Stimulated activated CD8-positive, alpha-beta memory T cell treated with anti-CD3 and anti-CD28 coated beads, Interleukin-7, amount 100 ng/mL, for 4 hours (primary cell): ENCODE data around the gene PARP12.

Experiments
- DNase-seq, 2 donors: peaks; one replicate each; pipeline ENCODE4 v3.0.0-alpha.2; 2020; ENCODE audit warnings: low read depth in 2 of 2

The PARP12 gene

DNA sequence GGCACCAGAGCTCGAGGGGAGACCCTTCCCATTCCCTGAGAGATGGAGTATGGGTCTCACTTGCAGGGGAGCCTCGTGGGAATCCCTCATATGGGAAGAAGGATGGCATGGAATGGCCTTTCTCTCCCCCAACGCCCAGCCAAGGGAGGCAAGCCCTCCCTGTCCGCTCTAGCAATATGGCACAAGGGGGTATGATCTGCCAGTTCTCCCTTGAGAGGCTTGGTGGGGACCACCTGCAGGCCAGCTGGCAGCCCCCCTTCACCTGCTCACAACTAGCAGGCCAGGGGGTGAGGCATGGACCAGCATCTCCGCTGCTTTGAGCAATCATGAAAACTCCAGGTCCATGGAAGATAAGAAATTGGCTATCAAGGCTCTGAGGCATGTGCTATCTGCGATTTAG, 70.8 kb downstream of the PARP12 start:
- DNase-seq, result no peak

DNA sequence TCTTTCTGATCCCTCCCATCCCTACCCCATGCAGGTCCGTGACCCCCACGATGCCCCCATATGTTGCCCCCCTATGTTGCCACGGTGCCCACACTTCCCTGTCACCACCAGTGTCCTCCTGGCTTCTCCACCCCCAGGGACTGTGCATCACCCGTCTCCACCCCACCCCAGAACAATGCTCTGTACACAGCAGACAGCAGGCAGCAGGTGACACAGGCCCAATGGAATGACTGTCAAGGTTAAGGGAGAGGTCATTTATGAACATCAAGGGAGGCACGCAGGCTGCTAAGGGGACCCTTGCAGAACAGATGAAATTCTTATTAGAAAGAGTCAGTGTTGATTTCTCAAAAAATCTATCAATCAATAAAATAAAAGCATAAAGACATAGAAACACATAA, 71.5 kb downstream of the PARP12 start:
- DNase-seq, result no peak

DNA sequence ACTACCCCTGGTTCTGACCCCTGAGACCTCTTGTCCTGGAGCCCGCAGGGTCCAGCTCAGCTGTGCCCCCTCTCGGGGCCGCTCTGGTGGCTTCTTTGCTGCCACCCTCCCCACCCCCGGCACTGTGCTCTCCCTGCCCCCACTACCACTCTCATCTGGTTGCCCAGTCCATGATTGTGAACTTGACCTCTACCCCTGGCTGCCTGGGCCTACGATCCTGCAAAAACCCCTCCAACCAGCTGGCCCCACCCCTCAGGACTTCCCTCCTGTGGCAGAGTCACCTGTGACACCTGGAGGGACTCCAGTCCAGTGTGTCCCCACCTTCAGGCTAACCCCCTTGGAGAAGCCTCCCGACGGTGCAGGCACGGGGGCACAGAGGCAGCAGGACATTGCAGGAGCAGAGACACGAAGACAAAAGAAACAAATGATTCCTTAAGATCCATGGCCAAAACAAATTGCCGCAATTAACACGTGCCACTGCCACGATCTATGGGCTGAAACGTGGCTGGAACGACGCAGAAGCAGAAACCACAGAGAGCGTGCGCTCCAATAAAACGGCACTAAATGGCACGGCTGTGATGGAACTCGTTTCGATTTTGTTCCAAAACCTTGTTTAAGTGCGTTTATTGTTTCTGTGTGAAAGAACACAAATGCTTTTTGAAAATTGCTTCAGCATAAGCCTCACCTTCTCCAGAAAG, 72.0 kb downstream of the PARP12 start:
- no peak for DNase-seq

DNA sequence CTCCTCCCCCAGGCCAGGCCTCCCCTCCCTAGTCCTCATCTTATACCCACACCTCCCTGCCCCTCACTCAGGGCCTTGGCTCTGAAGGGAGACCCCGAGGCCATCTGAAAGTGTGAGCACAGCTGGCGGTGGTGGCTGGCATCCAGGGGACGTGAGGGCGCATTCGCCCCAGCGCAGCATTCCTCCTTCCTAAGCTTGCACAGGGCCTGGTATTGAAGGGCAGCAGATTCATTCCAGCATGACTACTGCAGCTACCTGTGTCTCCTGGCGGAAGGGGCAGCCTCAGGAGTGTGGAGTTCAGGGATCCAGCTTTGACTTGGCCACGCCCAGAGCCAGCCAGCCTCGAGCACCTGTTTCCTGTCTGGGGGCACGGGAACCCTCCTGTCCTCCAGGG, 72.6 kb downstream of the PARP12 start:
- DNase-seq, result no peak

DNA sequence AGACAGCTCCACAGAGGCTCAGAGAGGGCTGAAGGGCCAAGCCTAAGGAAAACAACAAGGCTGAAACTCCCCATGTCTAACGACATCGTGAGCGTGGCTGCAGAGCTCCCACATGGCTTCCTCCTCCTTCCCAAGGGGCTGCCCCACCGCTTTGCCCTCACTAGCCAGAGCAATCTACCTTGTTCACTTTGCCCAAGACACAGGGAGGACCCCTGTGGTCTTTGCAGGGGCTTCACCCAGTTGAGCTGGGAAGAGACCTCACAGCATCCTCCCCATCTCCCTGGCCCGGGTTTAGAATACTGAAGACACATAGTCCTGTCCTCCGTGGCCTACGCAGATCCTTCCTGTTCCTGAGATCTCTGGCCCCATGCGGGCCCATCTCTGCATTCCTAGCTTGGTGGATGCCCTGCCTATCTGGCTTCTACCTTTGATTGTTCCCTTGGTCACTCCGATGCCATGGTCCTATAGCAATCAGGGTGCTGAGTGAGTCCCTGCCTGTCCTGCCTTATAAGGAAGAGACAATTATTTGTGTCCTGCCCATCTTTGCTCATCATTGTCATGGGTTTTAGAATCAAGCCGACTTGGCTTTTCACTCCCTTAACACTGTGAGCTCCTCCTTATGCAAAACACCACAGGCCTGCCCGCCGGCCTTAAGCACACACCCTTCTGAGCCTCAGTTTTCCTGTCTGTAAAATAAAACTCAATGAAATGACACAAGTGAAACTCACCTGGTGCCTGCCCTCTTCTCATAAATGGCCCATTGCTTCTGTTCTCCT, 73.2 kb downstream of the PARP12 start:
- DNase-seq, result no peak

DNA sequence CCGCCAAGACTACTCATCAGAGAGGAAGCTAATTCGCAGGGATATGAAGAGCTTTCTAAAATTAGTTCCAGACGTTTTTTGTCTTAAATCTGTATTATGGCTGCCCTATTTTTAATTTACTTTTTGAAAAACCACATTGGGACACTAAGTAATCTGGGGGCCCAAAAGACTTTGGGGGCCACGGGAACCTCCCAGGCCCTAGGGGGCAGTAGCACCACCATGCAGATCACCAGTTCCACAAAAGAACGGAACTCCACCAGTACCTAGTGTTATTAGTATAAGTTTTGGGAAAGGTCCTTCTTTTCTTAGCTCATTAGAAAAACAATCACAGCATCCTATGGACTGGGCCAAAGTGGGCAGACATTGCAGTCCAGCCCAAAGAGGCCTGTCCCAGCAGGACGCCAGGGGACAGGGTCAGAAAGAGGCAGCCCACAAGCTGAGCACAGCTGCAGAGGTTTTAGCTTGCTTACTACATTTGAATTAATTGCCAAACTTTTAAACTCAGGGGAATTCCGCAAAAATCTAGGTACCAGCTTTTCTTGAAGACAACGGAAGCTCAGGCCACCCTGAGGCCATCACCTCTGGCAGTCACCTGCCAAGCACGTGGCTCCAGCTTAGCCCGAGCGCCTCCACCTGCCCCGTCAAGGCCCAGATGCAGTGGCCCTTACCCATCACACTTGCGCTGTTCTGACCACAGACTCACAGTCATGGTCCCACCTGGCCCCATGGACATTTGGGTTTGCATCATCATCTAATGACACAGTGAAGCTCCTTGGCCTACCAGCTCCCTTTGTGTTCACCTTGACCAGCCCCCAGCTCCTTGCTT, 74.8 kb downstream of the PARP12 start:
- DNase-seq, result no peak

DNA sequence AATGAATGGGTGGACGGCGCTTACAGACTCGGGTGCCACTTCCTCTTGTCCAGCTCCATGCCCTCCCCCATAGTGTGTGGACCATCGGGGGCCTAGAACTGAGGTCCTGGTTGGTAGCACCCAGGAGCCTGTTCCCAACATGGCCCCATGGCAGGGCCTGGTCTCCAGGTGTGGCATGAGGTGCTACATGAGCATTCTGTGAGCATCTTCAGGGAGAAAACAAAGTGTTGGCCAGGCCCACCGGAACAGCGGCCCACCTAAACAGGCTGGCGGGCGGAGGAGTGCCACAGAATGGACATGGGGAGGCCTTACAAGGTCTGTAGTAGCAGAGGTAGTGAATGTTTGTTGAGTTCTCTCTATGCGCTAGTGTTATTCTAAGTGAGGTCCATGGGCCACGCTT, 76.9 kb downstream of the PARP12 start:
- no peak for DNase-seq

DNA sequence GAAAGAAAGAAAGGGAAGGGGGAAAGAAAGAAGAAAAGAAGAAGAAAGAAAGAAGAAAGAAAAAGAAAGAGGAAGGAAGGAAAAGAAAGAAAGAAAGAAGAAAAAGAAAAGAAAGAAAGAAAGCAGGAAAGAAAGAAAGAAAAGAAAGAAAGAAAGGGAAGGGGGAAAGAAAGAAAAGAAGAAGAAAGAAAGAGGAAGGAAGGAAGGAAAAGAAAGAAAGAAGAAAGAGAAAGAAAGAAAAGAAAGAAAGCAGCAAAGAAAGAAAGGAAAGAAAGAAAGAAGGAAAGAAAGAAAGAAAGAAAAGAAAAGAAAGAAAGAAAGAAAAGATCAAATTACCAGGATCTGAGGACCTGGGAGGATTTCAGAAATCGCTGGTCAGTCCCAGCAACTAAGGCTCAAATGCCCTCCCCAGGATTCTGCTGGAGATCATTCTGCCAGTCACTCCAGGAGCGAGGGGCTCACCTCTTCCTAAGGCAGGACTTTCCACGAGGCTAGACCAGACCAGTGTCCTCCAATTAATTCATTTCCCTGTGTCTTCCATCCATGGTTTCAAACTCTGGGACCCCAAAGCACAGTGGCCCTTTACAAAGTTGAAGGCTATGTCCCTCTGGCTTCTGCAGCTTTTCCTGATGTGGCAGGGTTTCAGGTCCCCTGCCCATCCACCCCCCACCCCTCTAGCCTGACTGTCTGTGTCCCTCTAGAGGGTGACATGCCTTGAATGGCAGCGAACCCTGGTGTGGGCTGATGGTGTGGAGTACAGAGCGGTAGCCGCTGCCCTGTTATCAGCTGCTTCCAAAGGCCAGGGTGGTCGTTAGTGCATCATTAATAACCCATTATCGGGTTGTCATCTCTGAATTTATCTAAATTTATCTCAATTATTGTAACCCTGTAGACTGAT, 77.9 kb downstream of the PARP12 start:
- DNase-seq, result no peak

DNA sequence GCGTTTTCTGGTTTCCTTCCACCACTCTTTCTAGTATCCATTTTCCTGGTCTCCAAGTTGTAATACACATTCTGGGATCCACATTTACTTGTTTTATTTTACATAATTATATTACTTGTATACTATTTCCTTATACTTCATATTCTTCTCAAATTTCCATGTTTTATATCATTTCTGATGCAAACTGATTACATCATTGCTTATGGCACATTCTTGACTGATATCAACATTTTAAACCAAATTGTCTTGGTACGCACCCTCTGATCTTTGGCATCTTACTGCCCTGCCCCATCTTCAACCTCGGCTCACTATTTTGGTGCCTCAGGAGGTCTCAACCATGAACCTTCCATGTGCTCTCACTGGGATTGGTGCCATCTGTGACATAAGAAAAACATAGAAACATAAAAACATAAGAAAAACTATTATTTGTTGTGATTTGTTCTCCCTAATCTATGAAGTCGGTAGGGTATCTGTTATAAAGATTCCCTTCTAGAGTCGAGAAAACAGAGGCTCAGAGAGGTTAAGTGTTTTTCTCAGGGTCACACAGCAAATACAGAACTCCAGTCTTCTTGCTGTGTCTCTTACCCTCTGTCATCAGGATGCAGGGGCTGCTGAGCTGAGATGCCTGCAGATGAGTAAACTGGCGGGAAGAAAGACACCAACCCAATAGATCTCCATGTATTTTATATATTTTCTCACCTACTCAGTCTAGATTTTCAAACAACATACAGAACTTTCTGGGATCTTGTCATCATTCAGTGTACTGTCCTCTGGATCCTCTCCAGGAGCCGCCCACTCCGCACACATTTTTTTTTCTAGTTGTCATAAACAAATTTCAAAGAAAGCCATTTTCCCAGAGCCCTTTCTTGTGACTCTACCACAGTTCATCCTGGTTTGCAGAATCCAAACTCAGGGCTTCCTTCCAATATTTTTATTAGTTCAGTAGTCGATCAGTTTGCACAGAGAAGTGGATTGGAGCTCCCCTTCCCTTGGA, 79.5 kb downstream of the PARP12 start:
- DNase-seq, result no peak

DNA sequence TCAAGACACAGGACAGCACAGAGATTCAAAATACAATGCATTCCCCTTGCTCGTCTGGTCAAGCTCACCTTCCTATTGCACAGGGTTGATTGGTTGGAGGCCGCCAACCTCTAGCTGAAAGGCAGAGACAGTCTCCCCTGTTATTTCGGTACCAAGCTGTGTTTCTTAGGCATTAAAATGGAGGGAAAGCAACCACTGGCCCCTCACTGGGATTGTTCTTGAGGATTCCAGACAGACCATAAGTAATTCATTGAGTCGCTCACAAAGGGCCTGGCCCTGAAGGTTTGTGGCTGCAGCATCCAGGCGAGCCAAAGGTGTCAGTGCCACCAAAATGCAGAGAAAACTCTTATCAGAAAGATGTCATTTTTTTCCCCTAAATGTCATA, 81.2 kb downstream of the PARP12 start:
- no peak for DNase-seq

DNA sequence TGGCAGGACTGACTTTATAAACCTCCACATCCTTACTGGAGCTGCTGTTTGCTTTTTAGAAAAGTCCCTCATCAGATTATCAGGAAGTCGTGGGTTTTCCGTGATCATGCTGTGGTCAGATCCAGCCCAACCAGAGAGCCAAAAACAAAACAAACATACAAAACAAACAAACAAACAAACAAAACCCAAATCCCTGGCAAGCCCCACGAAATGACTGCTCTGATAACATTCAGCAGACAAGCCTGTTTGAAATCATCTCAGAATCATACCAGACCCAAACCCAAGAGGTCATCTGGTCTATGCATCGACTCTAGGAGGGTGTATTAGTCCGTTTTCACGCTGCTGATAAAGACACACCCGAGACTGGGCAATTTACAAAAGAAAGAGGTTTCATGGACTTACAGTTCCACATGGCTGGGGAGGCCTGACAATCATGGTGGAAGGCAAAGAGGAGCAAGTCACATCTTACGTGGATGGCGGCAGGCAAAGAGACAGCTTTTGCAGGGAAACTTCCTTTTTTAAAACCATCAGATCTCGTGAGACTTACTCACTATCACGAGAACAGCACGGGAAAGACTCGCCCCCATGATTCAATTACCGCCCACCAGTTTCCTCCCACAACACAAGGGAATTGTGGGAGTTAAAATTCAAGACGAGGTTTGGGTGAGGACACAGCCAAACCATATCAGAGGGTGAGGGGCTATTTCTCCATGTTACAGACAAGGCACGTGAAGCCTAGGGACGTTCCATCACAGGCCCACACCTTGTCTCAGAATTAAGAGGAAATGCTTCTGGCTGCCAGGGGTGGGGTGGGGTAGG, 85.7 kb downstream of the PARP12 start:
- no peak for DNase-seq

DNA sequence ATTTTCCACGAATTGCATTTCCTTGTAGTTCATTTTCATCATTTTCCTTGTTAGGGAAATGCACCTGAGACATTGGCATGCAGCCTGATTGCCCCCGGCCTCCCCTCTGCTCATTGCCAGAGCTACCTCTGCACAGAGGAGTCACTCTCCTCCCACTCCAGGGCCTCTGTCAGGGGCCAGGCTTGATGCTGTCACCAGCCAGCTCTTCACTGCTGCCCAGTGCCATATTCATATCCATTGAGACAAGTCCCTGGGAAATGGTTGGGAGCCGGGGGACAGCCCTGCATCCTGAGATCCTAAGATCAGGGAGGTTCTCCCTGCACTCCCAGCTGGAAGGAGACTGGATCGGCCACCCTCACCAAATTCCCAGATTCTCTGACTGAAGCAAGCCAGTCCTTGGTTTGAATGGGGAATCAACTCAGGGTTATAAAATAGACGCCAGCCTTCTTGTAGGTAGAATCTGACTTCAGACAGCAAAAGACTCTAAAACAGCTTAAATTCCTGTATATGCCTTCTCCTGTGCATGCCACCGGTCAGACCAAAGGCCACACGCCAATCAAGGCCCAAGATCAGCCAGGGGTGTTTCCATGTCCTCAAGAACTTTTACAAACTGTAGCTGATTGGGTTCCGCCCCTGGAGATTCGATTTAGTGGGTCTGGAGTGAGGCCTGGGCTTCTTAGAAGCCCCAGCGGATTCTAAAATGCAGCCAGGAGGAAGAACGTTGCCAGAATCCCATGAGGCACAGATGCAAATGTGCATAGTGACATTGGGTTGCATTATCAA, 86.5 kb downstream of the PARP12 start:
- DNase-seq, result no peak

DNA sequence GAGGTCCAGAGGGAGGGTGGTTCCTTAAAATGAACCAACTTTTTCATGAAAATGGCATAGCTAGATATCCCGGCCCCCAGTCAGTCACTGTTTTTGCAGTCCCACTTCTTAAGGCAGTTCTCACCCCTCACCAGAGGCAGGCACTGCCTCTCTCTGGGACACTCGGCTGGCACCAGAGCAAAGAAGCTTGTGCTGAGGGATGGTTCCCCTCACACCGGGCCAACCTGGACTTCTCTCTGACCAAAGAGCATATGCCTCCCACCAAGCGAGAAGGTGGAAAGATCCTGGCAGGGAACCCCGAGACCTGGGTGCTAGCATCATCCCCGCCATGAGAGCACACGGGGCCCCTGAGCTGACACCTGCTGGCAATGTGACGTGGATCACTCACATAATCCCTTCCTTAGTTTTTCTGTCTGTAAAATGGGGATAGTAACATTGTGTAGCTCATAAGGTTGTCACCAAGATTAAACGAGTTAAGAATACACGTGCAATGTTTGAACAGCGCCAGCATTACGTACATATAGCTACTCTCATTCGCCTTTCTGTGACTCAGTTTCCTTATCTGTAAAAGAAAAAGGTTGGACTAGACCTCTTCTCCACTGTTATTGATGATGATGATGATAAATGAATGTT, 88.5 kb downstream of the PARP12 start:
- no peak for DNase-seq
